Mesenchymal stem cell (in vitro differentiated cells and primary cell): Measurements from ENCODE around the gene RIOX2.
"Not testable (repeated sequence)": the region's sequence is repeated elsewhere in the genome, so short reads cannot be mapped to it uniquely, and the experiment has no call there.

Source experiments
- DNase-seq: peaks from one replicate; pipeline ENCODE4 v3.0.0-alpha.2; 2013
- H2AFZ ChIP-seq: one replicate; pipeline ENCODE4 v1.6.1; 2013; ENCODE audit warnings: low read depth, mild to moderate bottlenecking, control low read depth, inconsistent platforms, low read length, moderate library complexity
- H2AK5ac ChIP-seq: 2 replicates; pipeline ENCODE4 v1.6.1; 2013; ENCODE audit warnings: low read length, moderate library complexity, mild to moderate bottlenecking, inconsistent platforms; ENCODE audit not compliant: severe bottlenecking
- H2BK120ac ChIP-seq: one replicate; pipeline ENCODE4 v1.6.1; 2013; ENCODE audit warnings: low read depth, mild to moderate bottlenecking, inconsistent platforms, low read length, moderate library complexity
- H2BK12ac ChIP-seq, 2 experiments: one replicate each; pipeline ENCODE4 v1.6.1; 2013; ENCODE audit warnings: inconsistent platforms in 2 of 2, low read length in 2 of 2, mild to moderate bottlenecking in 2 of 2, moderate library complexity in 2 of 2, control low read depth in 1 of 2
- H2BK15ac ChIP-seq: one replicate; pipeline ENCODE4 v1.6.1; 2013; ENCODE audit warnings: mild to moderate bottlenecking, low read depth, inconsistent platforms; ENCODE audit not compliant: poor library complexity, severe bottlenecking
- H2BK5ac ChIP-seq: 2 replicates; pipeline ENCODE4 v1.6.1; 2013; ENCODE audit warnings: low read depth, mild to moderate bottlenecking, low read length, control low read depth, inconsistent platforms; ENCODE audit not compliant: poor library complexity, severe bottlenecking
- H3K14ac ChIP-seq, 2 experiments: one replicate each; pipeline ENCODE4 v1.6.1; 2013; ENCODE audit warnings: inconsistent platforms in 2 of 2, low read length in 2 of 2, control low read depth in 1 of 2, mild to moderate bottlenecking in 1 of 2, moderate library complexity in 1 of 2
- H3K18ac ChIP-seq, 2 experiments: one replicate each; pipeline ENCODE4 v1.6.1; 2013; ENCODE audit warnings: inconsistent platforms in 2 of 2, low read length in 2 of 2, control low read depth in 1 of 2, low read depth in 1 of 2, mild to moderate bottlenecking in 1 of 2
- H3K23ac ChIP-seq, 2 experiments: one replicate each; pipeline ENCODE4 v1.6.1; 2013; ENCODE audit warnings: inconsistent platforms in 2 of 2, low read length in 2 of 2, mild to moderate bottlenecking in 2 of 2, moderate library complexity in 2 of 2, control low read depth in 1 of 2
- H3K27ac ChIP-seq: 2 replicates; pipeline ENCODE4 v1.5.1; 2013; ENCODE audit warnings: mild to moderate bottlenecking, moderate library complexity, low read length, control low read depth, inconsistent platforms; ENCODE audit not compliant: poor library complexity, severe bottlenecking
- H3K27me3 ChIP-seq, 2 experiments: 2 replicates each; pipeline versions ENCODE4 v1.6.1 to v1.7.0; 2013; ENCODE audit warnings: low read length in 2 of 2, mild to moderate bottlenecking in 2 of 2, moderate library complexity in 2 of 2, control low read depth in 1 of 2, inconsistent platforms in 1 of 2; ENCODE audit not compliant: control insufficient read depth in 1 of 2, insufficient read depth in 1 of 2
- H3K36me3 ChIP-seq, 2 experiments: 2 replicates each; pipeline versions ENCODE4 v1.6.1 to v1.7.0; 2013; ENCODE audit warnings: low read length in 2 of 2, control low read depth in 1 of 2, inconsistent platforms in 1 of 2, low read depth in 1 of 2, mild to moderate bottlenecking in 1 of 2; ENCODE audit not compliant: insufficient read depth in 2 of 2, control insufficient read depth in 1 of 2
- H3K4ac ChIP-seq, 2 experiments: one replicate each; pipeline ENCODE4 v1.6.1; 2013; ENCODE audit warnings: inconsistent platforms in 2 of 2, low read length in 2 of 2, mild to moderate bottlenecking in 2 of 2, moderate library complexity in 2 of 2, control low read depth in 1 of 2, low read depth in 1 of 2
- H3K4me1 ChIP-seq: 2 replicates; pipeline ENCODE4 v1.6.1; 2013; ENCODE audit warnings: low read depth, low read length, control low read depth; ENCODE audit not compliant: control insufficient read depth, insufficient read depth
- H3K4me2 ChIP-seq: 2 replicates; pipeline ENCODE4 v1.6.1; 2013; ENCODE audit warnings: low read length, mild to moderate bottlenecking, inconsistent platforms; ENCODE audit not compliant: poor library complexity, severe bottlenecking
- H3K4me3 ChIP-seq, 2 experiments: 2 replicates each; pipeline versions ENCODE4 v1.5.1 to v1.7.0; 2013; ENCODE audit warnings: low read length in 2 of 2, mild to moderate bottlenecking in 2 of 2, control low read depth in 1 of 2, low read depth in 1 of 2; ENCODE audit not compliant: insufficient read depth in 1 of 2
- H3K79me1 ChIP-seq: replicated peaks from 2 replicates; pipeline ENCODE4 v1.6.1; 2013; ENCODE audit warnings: mild to moderate bottlenecking, control low read depth, low read length, inconsistent platforms; ENCODE audit not compliant: poor library complexity, severe bottlenecking
- H3K9ac ChIP-seq: 2 replicates; pipeline ENCODE4 v1.7.0; 2013; ENCODE audit warnings: mild to moderate bottlenecking, low read length, moderate library complexity
- H3K9me3 ChIP-seq: 2 replicates; pipeline ENCODE4 v1.7.0; 2013; ENCODE audit warnings: mild to moderate bottlenecking, low read length; ENCODE audit not compliant: control insufficient read depth
- H4K8ac ChIP-seq: one replicate; pipeline ENCODE4 v1.6.1; 2013; ENCODE audit warnings: inconsistent platforms, mild to moderate bottlenecking, low read length, moderate library complexity
- H4K91ac ChIP-seq: one replicate; pipeline ENCODE4 v1.6.1; 2013; ENCODE audit warnings: mild to moderate bottlenecking, low read length, inconsistent platforms
- WGBS: methylation state at CpG from one replicate; pipeline ENCODE4 v1.1.7; 2013; ENCODE audit warnings: mixed read lengths; 5-methylcytosine and 5-hydroxymethylcytosine counted together

RIOX2 gene

GRCh38 chr3:97910931-97911351 is 61.3 kb downstream of the RIOX2 start:
- Histone ChIP-seq H3K4me1 (no peaks in the 10 kb centered on the region), H4K8ac (no peak overlapping the region), H3K9ac (no peak overlapping the region), H3K4me2 (no peak overlapping the region), H3K23ac (no peak overlapping the region), H3K27ac (no peak overlapping the region), H3K4ac (no peak overlapping the region), H3K9me3 (no peaks in the 10 kb centered on the region), H3K79me1 (no peaks in the 10 kb centered on the region), H2AK5ac (no peak overlapping the region), H2BK120ac (no peak overlapping the region), H2BK5ac (no peak overlapping the region), H2BK15ac (no peak overlapping the region), H2AFZ (no peak overlapping the region), H4K91ac (no peak overlapping the region), H3K18ac (no peak overlapping the region), H3K27me3 (no peaks in the 10 kb centered on the region), H3K14ac (no peak overlapping the region), H3K4me3 (no peak overlapping the region), H2BK12ac (no peak overlapping the region), H3K36me3 (peaks cover 0 to 26% of the 10 kb centered on the region in 2 experiments)
- peak; percentile 12 for DNase-seq
- 60% methylated on average over 2 of the region's 3 CpGs for WGBS

GRCh38 chr3:97910236-97910831 is 61.9 kb downstream of the RIOX2 start:
- H3K4me1 ChIP-seq, H3K9me3 ChIP-seq, H3K23ac ChIP-seq, H2AK5ac ChIP-seq, H3K27ac ChIP-seq, H2BK15ac ChIP-seq, H3K14ac ChIP-seq, H4K91ac ChIP-seq, DNase-seq, H2AFZ ChIP-seq, H2BK120ac ChIP-seq, H3K27me3 ChIP-seq, H3K9ac ChIP-seq, H3K4ac ChIP-seq, H3K4me2 ChIP-seq, H2BK12ac ChIP-seq, H2BK5ac ChIP-seq, H3K4me3 ChIP-seq, H3K79me1 ChIP-seq: not testable (repeated sequence)
- H3K18ac ChIP-seq: peak overlapping the region in 1 of 2 experiments; percentile 43
- H4K8ac ChIP-seq: peak overlapping the region; percentile 49
- WGBS: 71% methylated on average over 21 of the region's 24 CpGs
- H3K36me3 ChIP-seq: peaks cover 0 to 20% of the 10 kb centered on the region in 2 experiments

- H3K9me3 ChIP-seq, H3K18ac ChIP-seq, H3K14ac ChIP-seq, DNase-seq, H2BK120ac ChIP-seq, H2BK12ac ChIP-seq, H4K91ac ChIP-seq, H3K4me1 ChIP-seq, H3K4me2 ChIP-seq, H3K4me3 ChIP-seq, H3K27me3 ChIP-seq, H2BK15ac ChIP-seq, H3K27ac ChIP-seq, H2AK5ac ChIP-seq, H2BK5ac ChIP-seq, H3K9ac ChIP-seq, H2AFZ ChIP-seq, H3K23ac ChIP-seq, H4K8ac ChIP-seq, H3K79me1 ChIP-seq, H3K4ac ChIP-seq: not testable (repeated sequence)
- peaks cover 0 to 19% of the 10 kb centered on the region in 2 experiments for H3K36me3 ChIP-seq
- WGBS: no CpG with 5 or more reads among the region's 3 CpGs
Observed at GRCh38 chr3:97909830-97910229, 62.4 kb downstream of the RIOX2 start.

- Histone ChIP-seq H4K91ac (no peak overlapping the region), H2BK5ac (no peak overlapping the region), H3K36me3 (peaks cover 0 to 5% of the 10 kb centered on the region in 2 experiments), H2AFZ (no peak overlapping the region), H4K8ac (no peak overlapping the region), H3K9ac (peak overlapping the region; percentile 42), H3K4ac (no peak overlapping the region), H3K4me3 (peak overlapping the region in 1 of 2 experiments; percentile 1), H2AK5ac (no peak overlapping the region), H3K9me3 (no peaks in the 10 kb centered on the region), H3K27me3 (no peaks in the 10 kb centered on the region), H3K18ac (no peak overlapping the region), H3K79me1 (no peaks in the 10 kb centered on the region), H3K4me2 (no peak overlapping the region), H3K14ac (no peak overlapping the region), H3K27ac (no peak overlapping the region), H2BK15ac (no peak overlapping the region), H3K4me1 (no peaks in the 10 kb centered on the region), H2BK120ac (no peak overlapping the region), H2BK12ac (no peak overlapping the region), H3K23ac (no peak overlapping the region)
- WGBS: 21% methylated on average over 3 of the region's 4 CpGs
- DNase-seq: peak; percentile 43
Observed at GRCh38 chr3:97901313-97902248, 70.7 kb downstream of the RIOX2 start.
